ENCODE results near the gene TINAGL1. TPM values are rescaled to one million over a fixed set of nuclear protein-coding genes. Genes with fewer than 3 reads are reported as not detected.

TINAGL1 gene, protein sequence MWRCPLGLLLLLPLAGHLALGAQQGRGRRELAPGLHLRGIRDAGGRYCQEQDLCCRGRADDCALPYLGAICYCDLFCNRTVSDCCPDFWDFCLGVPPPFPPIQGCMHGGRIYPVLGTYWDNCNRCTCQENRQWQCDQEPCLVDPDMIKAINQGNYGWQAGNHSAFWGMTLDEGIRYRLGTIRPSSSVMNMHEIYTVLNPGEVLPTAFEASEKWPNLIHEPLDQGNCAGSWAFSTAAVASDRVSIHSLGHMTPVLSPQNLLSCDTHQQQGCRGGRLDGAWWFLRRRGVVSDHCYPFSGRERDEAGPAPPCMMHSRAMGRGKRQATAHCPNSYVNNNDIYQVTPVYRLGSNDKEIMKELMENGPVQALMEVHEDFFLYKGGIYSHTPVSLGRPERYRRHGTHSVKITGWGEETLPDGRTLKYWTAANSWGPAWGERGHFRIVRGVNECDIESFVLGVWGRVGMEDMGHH
- polyA plus RNA-seq (2014; cell fraction: cytosol; rRNA removed): not detected in 2 replicates
- not detected in 2 replicates for polyA plus RNA-seq (2014; cell fraction: nucleus; rRNA removed)

DNA sequence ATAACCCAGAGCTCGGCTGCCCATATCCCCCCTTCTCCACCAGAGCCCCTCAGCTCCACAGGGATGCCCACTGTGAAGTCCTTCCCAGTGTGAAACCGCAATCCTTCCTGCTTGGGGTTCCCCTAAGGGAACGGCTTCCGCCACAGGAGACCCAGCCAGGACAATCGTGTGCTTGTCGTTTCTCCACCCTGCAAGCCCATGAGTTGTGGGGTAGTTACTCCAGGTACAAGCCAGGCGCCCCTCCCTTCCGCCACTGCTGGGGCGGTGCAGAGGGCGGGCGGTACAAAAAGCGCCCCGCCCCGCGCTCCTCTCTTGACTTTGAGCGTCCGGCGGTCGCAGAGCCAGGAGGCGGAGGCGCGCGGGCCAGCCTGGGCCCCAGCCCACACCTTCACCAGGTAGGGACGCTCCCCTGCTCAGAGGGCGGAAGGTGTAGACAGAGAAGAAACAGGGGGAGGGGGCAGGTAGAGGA lies at the start of gene TINAGL1:
Gene TINAGL1 (plus strand): TSS at position 315 of the 469 bp plus-strand sequence. CDS start 634 bp downstream, outside the sequence.
- DNase-seq (ENCODE audit: low spot score): no peak

DNA sequence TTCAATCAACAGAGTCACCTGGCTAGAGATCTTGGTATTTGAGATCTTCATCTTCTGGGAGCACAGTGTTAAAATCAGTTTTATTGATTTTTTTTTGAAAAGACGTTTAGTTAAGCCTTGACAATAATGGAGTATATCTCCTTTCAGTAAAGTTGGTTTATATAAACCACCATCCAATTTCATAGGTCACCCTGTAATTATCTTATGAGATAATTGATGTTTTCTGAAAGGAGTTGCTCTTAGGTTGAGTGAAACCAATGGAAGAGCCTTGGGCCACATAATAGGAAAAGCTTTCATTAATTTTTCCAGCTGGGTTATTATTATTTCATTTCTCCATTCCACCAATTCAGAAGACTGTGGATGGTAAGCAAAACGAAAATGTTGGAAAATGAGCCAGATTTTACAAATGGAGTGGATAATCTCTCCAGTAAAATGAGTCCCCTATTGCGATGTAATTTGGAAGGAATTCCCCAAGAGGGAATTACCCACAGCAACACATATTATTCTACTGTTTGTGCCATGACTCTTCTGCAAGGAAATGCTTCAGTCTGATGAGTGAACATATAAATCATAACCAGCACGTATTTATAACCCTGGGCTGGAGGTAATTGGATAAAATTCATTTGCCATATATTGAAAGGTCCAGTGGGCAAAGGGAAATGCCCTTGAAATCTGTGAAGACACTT lies 46.2 kb upstream of the TINAGL1 start:
- no peak for DNase-seq (ENCODE audit: low spot score)

DNA sequence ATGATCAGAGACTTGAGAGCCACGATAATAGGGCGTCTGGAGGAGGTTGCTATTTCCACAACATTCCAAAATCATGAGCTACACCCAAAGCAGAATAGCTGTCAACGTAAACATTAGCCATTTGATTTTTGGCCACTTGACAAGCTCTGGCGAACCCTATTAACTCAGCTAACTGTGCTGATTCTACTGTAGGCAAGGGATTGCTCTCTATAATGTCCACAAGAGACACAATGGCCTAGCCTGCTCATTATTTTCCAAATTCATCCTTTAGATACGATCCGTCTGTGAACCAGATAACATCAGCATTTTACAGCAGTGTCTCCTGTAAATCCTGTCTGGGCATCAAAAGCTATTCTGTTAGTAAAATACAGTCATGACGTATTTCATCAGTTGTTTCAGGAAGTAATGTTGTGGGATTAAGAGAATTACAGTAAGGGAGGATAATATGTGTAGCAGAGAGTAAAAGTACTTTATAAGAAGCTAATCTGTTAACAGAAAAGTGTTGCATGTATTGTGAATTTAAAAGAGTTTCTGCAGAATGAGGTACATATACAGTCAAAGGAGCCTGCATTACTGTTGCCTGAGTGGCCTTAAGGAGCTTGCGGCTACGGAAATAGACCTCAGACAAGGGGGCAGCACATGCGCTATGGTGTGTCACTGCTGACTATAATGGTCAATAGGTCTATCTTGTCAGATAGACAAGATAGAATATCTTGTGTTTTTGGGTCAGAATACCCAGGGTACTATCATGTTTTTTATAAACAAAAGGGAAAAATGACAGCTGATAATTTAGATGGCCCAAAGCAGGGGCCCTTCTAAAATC lies 44.9 kb upstream of the TINAGL1 start:
- no peak for DNase-seq (ENCODE audit: low spot score)

DNA sequence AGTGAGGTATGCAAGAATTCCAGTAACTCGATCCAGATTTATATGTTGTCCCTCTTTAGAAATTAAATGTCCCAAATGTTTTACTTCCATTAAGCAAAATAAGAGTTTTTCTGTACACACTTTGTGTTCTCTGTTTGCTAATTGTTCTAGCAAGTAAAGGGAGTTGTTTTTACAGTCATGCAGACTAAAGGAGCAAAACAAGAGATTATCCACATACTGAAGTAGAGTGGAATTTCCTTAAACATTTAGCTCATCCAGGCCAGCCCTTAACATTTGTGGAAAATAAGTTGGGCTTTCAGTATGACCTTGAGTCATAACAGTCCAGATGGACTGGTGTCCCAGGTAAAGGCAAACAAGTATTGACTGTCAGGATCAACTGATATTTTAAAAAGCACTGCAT lies 44.1 kb upstream of the TINAGL1 start:
- DNase-seq (ENCODE audit: low spot score): no peak

DNA sequence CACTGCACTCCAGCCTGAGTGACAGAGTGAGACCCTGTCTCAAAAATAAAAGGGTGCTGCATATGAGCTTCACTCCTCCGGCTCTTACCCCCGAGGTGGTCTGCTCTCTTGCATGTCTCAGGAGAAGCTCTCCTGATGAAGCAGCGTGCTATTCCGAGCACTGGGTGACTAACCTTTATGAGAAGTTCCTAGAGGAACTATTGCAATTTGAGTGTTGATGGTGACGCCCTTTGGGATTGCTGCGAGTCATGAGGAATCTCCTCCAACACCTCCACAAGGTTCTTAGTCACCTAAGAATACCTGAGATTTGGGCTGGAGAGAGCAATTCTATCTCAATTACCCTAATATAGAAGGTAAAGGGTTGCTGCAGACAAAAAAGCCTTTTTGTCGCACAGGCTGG lies 40.8 kb upstream of the TINAGL1 start:
- DNase-seq (ENCODE audit: low spot score): no peak

DNA sequence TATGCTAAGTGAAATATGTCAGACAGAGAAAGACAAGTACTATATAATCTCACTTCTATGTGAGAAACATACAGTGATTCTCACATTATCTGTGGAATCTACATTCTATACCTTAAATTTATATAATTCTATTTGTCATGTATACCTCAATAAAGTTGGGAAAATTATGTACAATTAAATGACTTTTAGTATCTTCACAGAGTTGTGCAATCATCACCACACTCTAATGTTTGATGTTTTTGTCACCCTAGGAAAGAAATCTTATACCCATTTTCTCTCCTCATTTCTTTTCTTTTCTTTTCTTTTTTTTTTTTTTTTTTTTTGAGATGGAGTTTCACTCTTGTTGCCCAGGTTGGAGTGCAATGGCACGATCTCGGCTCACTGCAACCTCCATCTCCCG lies 37.0 kb upstream of the TINAGL1 start:
- no peak for DNase-seq (ENCODE audit: low spot score)

DNA sequence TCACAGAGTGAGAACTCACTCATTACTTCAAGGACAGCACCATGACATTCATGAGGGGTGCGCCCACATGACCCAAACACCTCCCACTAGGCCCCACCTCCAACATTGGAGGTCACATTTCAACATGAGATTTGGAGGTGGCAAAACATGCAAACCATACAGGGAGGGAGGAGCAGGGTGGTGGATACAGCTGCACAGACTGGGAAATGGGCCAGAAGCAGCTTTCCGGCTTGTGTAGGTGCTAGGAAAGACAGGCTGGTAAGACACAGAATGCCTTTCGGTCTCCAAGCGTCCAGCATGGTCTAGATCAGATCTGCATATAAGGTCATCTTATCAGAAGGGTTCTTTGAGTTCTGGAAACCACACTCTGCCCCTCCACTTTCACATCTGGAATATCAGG lies 35.1 kb upstream of the TINAGL1 start:
- DNase-seq (ENCODE audit: low spot score): no peak

DNA sequence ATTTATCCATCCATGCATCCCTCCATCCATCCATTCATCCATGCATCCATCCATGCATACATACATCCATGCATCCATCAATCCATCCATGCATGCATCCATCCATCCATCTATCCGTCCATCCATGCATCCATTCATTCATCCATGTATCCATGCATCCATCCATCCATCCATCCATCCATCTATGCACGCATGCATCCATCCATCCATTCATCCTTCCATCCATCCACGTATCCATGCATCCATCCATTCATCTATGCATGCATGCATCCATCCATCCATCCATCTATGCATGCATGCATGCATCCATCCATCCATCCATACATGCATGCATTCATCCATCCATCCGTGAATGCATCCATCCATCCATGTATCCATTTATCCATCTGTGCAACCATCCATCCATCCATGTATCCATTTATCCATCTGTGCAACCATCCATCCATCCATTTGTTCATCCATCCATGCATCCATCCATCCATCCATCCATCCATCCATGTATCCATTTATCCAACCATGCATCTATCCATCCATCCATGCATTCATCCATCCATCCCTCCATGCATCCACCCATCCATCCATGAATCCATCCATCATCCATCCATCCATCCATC lies 30.3 kb upstream of the TINAGL1 start:
- DNase-seq (ENCODE audit: low spot score): no peak

DNA sequence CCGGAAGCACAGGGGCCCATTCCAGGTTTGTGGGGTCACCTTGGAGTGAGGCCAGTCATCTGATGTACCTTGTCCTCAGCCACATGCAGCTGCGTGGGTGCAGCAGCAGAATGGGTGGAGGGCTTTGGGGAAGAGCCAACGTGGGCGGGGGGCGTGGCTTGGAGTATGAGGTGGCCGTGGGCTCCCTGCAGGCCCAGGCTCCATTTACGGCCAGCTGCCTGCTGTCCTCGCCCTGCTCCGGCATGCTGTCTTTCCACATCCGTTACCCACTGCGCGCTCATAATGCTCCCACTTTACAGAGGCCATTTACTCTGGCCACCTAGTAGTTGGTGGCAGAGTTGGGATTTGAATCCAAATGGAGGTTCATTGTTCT lies 27.8 kb upstream of the TINAGL1 start:
- DNase-seq (ENCODE audit: low spot score): no peak

DNA sequence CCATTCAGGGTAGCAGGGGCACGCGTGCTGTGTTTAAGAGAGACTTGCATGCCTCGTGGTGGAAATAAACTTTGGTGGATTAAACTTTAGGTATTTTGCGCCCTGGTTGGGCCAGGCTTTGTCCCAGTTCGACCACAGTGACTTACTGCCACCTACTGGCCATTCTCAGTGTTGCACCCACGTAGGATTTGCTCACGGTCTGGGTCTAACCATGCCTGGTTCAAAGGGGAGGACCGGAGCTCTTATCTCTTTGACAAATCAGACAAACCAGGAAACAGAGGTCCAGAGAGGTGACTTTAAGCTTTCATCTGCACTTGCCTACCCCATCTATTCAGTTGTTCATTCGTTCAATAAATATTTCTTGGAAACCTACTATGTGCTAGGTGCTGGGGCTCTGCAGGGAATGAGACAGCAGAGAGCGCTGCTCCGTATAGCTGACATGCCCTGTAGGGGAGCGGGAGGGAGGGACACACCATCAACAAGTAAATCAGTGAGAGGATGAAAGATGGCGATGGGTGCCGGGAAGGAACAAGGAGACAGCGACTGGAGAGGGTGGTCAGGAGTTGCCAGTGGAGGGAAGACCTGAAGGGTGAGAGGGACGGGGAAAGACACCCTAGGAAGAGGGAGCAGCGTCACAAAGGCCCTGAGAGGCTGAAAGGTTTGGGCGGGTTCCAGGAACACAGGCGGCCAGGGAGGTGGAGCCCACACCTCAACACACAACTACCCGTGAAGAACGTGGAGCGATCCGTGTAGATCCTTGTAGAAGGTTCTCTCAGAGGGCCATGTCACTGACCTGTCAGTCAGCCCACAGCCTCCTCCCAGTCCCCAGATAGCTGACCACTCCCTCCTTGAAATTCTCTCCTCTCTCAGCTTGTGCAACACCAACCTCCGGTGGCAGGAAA lies 27.2 kb upstream of the TINAGL1 start:
- DNase-seq (ENCODE audit: low spot score): peak; percentile 72

DNA sequence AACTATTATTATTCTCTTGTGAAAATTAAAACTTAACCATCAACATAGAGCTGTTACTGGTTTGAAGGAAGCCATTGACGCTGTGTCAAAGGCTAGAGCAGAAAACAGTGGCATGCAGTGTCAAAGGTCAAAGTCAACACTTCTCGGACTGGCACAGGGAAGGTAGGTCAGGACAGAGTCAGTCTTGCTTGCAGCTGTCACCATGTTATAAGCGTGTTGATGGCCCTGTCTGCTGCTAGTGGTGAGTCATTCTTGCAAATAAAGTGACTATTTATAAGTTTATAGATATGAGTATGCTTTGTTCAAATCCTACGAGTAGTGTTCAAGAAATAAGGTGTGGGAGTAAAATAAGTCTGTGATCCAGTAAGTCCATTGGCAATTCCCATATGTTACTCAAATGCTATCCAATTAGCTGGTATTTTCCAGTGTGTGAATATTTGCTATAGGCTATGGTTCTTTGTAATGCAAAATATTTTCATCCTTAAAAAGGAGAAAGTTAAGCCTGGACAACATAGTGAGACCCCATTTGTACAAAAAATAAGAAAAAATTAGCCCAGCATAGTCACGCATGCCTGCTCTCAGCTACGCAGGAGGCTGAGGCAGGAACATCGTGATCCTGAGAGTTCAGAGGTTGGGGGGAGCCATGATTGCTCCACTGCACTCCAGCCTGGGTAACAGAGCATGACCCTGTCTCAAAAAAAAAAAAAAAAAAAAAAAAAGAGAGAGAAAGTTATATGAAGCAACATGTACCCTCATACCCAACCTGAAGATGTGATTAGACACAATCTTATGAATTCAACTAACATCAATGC lies 26.3 kb upstream of the TINAGL1 start:
- no peak for DNase-seq (ENCODE audit: low spot score)

DNA sequence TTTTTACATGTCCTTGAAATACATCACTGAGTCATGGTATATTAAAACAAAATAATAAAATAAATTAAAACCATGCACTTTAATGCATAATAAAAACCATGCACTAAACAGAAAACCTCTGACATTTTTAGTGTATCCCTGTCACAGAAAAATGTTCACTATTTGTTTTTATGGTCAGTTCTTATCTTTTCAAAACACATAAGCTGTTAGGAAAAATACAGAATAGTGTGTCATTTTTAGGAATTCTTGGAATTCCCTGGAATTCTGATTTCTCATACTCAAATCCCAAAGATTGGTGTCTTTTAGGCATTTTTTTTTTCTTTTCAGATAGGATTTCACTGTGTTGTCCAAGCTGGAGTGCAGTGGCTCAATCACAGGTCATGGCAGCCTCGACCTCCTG lies 25.1 kb upstream of the TINAGL1 start:
- no peak for DNase-seq (ENCODE audit: low spot score)

DNA sequence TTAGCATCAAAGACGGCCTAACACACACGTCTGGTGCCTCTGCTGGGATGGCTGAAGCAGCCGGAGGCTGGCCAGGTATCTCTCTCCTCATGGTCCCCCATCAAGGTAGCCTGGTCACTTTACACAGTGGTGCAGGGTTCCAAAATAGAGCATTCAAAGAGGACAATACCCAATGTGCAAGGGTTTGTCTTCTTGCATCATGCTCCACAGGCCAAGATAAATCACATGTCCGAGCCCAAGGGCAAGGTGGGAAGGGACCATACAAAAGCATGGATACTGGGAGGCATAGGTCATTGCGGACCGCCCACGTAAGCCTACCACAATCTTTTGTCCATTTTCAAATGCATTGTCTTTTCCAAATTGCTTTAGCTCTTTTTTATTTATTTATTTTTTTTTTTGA lies 23.8 kb upstream of the TINAGL1 start:
- DNase-seq (ENCODE audit: low spot score): no peak

DNA sequence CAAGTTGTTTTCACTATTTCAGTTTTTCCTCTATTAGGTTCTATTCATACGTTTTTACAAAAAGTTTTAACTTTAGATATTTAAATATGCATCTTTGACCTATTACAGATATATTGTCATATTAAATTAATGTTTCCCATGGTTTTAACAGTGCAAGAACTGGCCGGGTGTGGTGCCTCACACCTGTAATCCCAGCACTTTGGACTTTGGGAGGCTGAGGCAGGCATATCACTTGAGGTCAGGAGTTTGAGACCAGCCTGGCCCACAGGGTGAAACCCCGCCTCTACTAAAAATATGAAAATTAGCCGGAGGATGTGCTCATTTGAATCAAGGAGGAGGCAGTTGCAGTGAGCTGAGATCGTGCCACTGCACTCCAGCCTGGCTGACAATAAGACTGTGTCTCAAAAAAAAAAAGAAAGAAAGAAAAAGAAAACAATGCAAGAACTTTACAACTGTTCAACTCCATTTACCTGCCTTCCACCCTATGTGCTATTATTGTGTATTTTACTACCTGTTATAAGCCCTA lies 19.8 kb upstream of the TINAGL1 start:
- no peak for DNase-seq (ENCODE audit: low spot score)

DNA sequence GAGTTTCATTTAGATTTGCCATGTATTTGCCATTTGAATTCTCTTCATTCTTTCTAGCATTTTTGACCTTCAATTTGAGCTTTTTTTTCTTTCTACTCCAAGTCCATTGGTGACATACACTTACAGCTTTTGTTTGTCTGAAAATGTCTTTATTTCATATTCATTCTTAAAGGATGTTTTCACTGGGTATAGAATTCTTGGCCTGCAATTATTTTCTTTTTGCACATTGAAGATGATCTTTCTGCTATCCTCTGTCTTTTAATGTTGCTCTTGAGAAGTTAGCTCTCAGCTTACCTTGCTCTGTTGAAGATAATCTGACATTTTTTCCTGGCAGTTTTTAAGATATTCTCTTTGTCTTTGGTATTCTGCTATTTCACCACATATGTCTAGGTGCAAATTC lies 16.6 kb upstream of the TINAGL1 start:
- no peak for DNase-seq (ENCODE audit: low spot score)

DNA sequence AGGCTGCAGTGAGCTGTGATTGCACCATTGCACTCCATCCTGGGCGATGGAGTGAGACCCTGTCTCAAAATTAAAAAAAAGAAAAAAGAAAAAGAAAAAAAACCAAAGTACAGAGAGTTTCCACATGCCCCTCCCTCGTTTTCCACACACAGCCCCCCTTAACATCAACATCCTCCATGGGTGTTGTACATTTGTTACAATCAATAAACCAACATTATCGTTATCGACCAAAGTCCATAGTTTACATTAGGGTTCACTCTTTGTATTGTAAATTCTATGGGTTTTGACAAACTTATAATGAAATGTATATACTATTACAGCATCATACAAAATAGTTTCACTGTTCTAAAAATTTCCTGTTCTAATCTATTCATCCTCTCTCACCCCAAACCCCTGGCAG lies 15.9 kb upstream of the TINAGL1 start:
- DNase-seq (ENCODE audit: low spot score): no peak

DNA sequence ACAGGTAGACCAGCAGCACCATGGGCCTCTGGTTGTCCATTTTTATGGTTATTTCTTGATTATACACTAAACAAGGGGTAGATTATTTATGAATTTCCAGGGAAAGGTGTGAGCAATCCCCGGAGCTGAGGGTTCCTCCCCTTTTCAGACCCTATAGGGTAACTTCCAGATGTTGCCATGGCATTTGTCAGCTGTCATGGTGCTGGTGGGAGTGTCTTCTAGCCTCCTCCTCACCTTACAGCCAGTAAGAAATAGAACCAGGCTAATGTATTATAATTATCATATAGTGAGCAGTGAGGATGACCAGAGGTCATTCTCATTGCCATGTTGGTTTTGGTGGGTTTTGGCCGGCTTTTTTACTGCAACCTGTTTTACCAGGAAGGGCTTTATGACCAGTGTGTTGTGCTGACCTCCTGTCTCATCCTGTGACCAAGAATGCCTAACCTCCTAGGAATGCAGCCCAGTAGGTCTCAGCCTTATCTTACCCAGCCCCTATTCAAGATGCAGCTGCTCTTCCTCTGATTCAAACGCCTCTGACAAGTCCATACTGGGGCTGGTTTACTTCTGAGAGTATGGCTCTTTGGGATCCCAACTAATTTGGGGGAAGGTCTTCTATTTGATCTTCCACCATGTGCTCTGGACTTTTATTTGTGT lies 13.5 kb upstream of the TINAGL1 start:
- no peak for DNase-seq (ENCODE audit: low spot score)

DNA sequence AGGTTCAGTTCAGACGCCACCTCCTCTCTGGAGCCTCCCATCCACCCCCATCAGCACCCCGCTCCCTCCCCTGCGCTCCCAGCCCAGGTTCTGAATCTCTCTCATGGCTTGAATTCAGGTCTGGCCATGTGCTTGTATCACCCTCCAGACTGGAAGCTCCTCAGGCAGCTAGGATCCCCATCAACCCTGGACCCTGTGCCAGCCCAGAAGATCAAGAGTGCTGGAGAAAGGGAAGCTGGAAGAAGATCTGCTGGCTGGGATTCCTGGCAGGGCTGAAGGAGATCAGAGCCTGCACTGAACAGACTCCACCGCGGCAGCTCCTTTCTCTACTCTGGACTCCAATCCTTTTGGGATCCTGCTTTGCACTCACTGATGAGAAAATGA lies 11.7 kb upstream of the TINAGL1 start:
- no peak for DNase-seq (ENCODE audit: low spot score)
